ENCODE data around the gene SMIM41.

Gene SMIM41

GRCh38 chr12:52079576-52080402, at the start of gene SMIM41:
Gene SMIM41, plus strand, starts transcription at chr12:52079704. Its CDS starts 76 bp downstream, at chr12:52079780.
- DNase-seq: no peak

- no peak for DNase-seq
Observed at GRCh38 chr12:52032446-52032803, 47.1 kb upstream of the SMIM41 start.

- peak; percentile 84 for DNase-seq
Observed at GRCh38 chr12:52032804-52033445, 46.6 kb upstream of the SMIM41 start.

GRCh38 chr12:52033446-52034140, 45.9 kb upstream of the SMIM41 start:
- DNase-seq: no peak

GRCh38 chr12:52035190-52035589, 44.3 kb upstream of the SMIM41 start:
- DNase-seq: no peak

- DNase-seq: no peak
Observed at GRCh38 chr12:52035926-52036325, 43.6 kb upstream of the SMIM41 start.

- peak; percentile 75 for DNase-seq
Observed at GRCh38 chr12:52036587-52037171, 42.8 kb upstream of the SMIM41 start.

GRCh38 chr12:52037248-52037861, 42.1 kb upstream of the SMIM41 start:
- no peak for DNase-seq

GRCh38 chr12:52038447-52038846, 41.1 kb upstream of the SMIM41 start:
- no peak for DNase-seq

- DNase-seq: no peak
Observed at GRCh38 chr12:52041035-52041434, 38.5 kb upstream of the SMIM41 start.

- DNase-seq: no peak
Observed at GRCh38 chr12:52041695-52042123, 37.8 kb upstream of the SMIM41 start.

- DNase-seq: no peak
Observed at GRCh38 chr12:52042706-52043385, 36.7 kb upstream of the SMIM41 start.

GRCh38 chr12:52043386-52044212, 35.9 kb upstream of the SMIM41 start:
- DNase-seq: no peak

- DNase-seq: no peak
Observed at GRCh38 chr12:52044292-52044983, 35.1 kb upstream of the SMIM41 start.

- DNase-seq: no peak
Observed at GRCh38 chr12:52045794-52046199, 33.7 kb upstream of the SMIM41 start.

GRCh38 chr12:52046859-52047258, 32.6 kb upstream of the SMIM41 start:
- no peak for DNase-seq

- no peak for DNase-seq
Observed at GRCh38 chr12:52049286-52049685, 30.2 kb upstream of the SMIM41 start.

- DNase-seq: no peak
Observed at GRCh38 chr12:52049688-52050087, 29.8 kb upstream of the SMIM41 start.

GRCh38 chr12:52050116-52050757, 29.3 kb upstream of the SMIM41 start:
- no peak for DNase-seq

Measured in activated naive CD4-positive, alpha-beta T cell treated with anti-CD3 and anti-CD28 coated beads, Interleukin-2, amount 50 U/mL, for 16 hours (primary cell).